C4-2B (cell line): ENCODE results near the gene SLC35F6.
A peak's percentile ranks its signal among the peaks of the same experiment; 100 is the strongest.

Source experiments
- CTCF ChIP-seq: fragments of 450-650 bp; conservative IDR thresholded peaks from 2 replicates; pipeline ENCODE4 v1.5.1; 2017; ENCODE audit warnings: mild to moderate bottlenecking
- ZFX ChIP-seq: fragments of 450-650 bp; IDR thresholded peaks from 2 replicates; pipeline ENCODE4 v1.6.1; 2017

- TF ChIP-seq CTCF (no peak), ZFX (peak; percentile 76; the same call in 1 of the 2 replicates)
Observed at GRCh38 chr2:26764078-26764887, at the start of gene SLC35F6.
